ENCODE results near the gene MORF4L2.

MORF4L2 gene

GRCh38 chrX:103686199-103687072 lies at the start of gene MORF4L2:
MORF4L2 (minus strand) TSS chrX:103686699; CDS start chrX:103677027, 9,672 bp downstream.
- no peak for TF ChIP-seq CTCF (IDR thresholded peaks at IDR 0.05)
- TF ChIP-seq ZFX (IDR thresholded peaks at IDR 0.05; ENCODE audit: borderline replicate concordance): no peak

GRCh38 chrX:103734125-103734760 lies 47.7 kb upstream of the MORF4L2 start:
- no peak overlapping the region for H3K27ac ChIP-seq
- TF ChIP-seq CTCF (IDR thresholded peaks at IDR 0.05) (no peak), ZFX (IDR thresholded peaks at IDR 0.05; ENCODE audit: borderline replicate concordance) (no peak)

More at GRCh38 chrX:103686199-103687072, at the start of gene MORF4L2:
- H3K27ac ChIP-seq: peak within 1 kb of the TSS; percentile 95

- H3K27ac ChIP-seq: no peak overlapping the region
- TF ChIP-seq CTCF (IDR thresholded peaks at IDR 0.05): no peak
- no peak for TF ChIP-seq ZFX (IDR thresholded peaks at IDR 0.05; ENCODE audit: borderline replicate concordance)
These were observed 46.5 kb upstream of the MORF4L2 start for GRCh38 chrX:103733017-103733416.

GRCh38 chrX:103730796-103731493 lies 44.4 kb upstream of the MORF4L2 start:
- H3K27ac ChIP-seq: no peak overlapping the region
- TF ChIP-seq ZFX (IDR thresholded peaks at IDR 0.05; ENCODE audit: borderline replicate concordance) (no peak), CTCF (IDR thresholded peaks at IDR 0.05) (no peak)

- no peak overlapping the region for H3K27ac ChIP-seq
- TF ChIP-seq CTCF (IDR thresholded peaks at IDR 0.05) (no peak), ZFX (IDR thresholded peaks at IDR 0.05; ENCODE audit: borderline replicate concordance) (no peak)
These were observed 43.8 kb upstream of the MORF4L2 start for GRCh38 chrX:103730147-103730795.

GRCh38 chrX:103729015-103729414 lies 42.5 kb upstream of the MORF4L2 start:
- TF ChIP-seq ZFX (IDR thresholded peaks at IDR 0.05; ENCODE audit: borderline replicate concordance): no peak
- no peak for TF ChIP-seq CTCF (IDR thresholded peaks at IDR 0.05)
- no peak overlapping the region for H3K27ac ChIP-seq
